ENCODE measurements around the gene ARPC1A.

The ARPC1A gene

GRCh38 chr7:99390941-99391602, 65.4 kb downstream of the ARPC1A start:
- DNase-seq (ENCODE audit: low spot score) = no peak

DNA sequence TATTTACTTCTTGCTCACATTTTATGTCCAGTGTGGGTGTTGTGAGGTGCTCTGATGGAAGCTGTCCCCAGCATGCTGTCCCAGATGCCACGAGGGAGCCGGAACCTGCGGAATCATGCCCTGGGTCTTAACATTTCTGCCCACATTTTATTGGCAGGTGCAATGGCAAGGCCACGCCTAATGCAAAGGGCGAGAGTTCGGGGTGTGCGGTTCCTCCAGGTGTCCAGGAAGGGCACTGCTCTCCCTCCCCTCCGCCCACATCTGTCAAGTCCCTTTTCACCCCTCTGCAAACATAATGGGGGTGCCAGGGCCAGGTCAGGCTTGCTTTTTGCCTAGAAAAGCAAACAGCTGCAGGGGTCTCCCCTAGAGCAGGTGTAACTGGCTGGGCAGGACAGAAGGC, 66.3 kb downstream of the ARPC1A start:
- no peak for DNase-seq (ENCODE audit: low spot score)

- peak; percentile 48 for DNase-seq (ENCODE audit: low spot score)
Observed at GRCh38 chr7:99392659-99393354, 67.1 kb downstream of the ARPC1A start.

GRCh38 chr7:99393355-99394187, 67.9 kb downstream of the ARPC1A start:
- DNase-seq (ENCODE audit: low spot score) = no peak

DNA sequence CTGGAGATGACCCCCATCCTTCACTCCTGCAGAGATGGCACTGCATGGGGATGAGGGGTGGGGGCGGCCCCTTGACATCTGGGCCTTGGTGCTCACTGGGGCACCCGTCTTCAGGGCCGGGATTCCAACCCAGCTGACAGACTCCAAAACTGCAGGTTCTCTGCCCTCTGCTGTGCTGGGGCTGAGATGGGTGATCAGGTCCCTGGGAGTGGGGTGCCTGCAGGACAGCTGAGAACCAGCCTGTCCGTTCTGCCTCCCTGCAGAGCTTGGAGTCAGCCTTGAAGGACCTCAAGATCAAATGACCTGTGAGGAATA, 68.4 kb downstream of the ARPC1A start:
- no peak for DNase-seq (ENCODE audit: low spot score)

- DNase-seq (ENCODE audit: low spot score) = no peak
Observed at GRCh38 chr7:99395616-99396327, 70.1 kb downstream of the ARPC1A start.

DNA sequence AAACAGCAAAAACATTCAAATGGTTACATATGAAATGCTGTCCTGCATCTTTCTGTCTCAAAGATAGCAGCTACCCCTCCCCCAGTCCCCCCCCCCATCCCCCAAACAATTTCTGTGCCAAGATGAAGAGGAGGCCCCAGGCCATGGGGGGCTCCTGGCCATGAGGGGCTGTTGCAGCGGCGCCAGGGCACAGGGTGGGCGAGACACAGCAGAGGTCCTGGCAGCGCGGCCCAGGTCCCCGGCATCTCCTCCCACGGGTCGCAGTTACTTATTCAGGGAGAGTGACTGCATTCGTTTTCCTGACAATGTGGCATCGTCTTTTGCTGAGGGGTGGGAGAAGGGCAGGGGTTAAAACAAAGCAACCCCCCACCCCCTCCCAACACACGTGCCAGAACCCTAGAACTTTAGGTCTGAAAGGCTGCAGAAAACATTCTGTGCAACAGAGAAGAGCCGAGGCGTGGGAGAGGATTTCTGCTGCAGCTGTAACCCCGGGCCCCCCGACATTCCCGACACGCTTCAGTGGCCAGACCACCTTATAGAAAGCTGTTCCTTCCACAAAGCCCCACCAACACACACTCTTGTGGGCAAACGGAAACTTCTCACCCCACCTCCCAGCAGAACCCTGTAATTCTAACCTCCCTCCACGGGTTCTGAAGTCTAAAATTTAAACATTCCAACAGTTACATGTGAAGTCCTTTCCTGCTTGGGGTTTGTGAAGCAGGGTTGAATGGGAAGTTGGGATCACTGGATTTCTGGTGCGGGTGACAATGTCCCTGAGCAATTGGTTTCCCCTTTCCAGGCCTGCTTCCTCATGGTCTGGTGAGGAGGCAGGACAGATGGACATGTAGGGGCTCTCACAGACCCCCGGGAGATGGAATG, 71.0 kb downstream of the ARPC1A start:
- DNase-seq (ENCODE audit: low spot score) = no peak

GRCh38 chr7:99397297-99397983, 71.7 kb downstream of the ARPC1A start:
- no peak for DNase-seq (ENCODE audit: low spot score)

DNA sequence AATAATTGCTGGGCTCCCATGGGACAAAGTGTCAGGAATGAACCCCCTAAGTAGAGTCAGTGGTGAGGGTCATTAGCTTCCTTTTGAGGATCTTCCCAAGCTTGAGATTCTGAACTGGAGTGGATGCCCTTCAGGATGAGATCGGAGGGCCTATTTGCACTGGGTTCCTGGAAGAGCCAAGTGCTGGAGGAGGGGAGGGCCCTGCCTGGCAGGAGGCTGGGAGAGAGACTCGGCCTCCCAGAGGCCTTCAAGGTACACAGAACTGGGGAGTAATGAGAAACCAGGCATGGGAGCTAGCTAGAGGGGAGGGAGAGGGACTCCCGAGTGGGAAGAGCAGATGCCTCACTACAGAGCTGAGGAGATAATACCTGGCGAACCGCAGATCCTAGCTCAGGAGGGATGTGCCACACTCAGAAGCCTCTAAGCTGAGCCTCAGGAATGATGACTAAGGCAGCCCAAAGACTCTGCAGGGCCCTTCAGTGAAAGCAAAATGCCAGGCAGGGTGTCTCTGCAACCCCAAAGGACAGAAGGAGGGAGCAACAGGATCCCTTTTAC, 73.3 kb downstream of the ARPC1A start:
- DNase-seq (ENCODE audit: low spot score) = no peak

- DNase-seq (ENCODE audit: low spot score) = no peak
Observed at GRCh38 chr7:99399597-99399996, 73.9 kb downstream of the ARPC1A start.

DNA sequence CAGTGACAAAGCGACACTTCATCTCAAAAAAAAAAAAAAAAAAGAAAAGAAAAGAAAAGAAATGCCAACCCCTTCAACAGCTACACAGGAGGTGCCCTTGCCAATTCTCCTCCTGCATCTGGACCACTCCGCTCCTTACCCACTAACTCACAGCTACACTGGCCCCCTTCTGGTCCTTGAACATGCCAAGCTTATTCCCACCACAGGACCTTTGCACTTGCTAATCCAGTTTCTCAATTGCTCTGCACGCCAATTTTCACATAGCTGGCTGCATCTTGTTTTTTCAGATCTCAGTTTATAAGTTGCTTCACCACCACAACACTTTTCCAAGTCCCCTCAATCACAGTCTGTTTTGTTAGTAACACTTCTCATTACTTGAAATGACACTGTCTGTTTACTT, 77.2 kb downstream of the ARPC1A start:
- DNase-seq (ENCODE audit: low spot score) = no peak

DNA sequence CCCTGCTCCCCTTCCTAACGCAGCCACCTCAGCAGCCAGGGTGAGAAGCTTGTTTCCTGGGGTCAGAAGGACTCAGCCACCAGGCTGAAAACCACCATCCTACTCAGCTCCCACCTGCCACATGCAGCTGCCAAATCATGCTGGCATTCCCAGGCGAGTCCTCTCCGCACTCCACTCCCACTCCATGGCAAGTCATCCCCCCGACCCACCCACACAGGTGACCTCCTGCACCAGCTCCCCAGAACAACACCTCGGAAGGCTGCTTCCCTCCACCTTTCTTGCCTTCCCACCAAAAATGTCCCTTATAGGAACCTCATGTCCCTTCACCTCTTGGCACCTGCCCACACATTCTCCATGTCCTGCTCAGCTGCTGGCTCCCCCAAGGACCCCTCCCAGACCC, 78.1 kb downstream of the ARPC1A start:
- no peak for DNase-seq (ENCODE audit: low spot score)

DNA sequence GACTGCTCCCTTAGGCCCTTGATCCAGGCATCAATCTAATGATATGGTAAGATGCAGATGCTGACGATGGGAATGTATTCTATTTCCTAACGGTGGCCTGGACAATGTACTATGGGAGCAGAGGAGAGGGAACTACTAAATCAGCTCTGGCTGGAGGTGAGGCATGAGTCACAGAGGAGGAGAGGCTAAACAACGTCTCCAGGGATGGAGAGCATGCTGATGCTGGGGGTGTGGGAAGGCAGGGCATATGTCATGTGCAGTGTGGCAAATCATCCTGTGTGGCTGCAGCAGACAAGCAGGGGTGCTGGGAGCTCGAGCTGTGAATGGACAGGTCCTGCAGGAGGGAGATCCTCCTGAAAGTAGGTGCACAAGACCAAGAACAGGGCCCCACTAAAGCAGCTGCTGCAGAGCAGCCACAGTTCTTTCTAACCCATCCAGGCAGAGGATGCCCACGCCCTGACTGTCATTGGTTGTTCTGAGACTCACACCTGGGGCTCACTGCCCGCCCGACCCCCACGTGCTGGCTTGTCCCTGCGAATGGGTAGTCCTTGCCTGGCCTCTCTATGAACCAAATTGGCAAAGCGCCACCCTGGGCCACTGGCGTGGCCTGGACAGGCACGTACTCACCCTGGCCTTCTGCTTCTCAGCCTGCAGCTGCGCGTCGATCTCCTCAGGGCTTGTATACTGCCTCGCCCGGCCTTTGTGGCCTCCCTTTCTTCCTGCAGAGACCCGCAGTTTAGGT, 78.7 kb downstream of the ARPC1A start:
- peak; percentile 43 for DNase-seq (ENCODE audit: low spot score)

DNA sequence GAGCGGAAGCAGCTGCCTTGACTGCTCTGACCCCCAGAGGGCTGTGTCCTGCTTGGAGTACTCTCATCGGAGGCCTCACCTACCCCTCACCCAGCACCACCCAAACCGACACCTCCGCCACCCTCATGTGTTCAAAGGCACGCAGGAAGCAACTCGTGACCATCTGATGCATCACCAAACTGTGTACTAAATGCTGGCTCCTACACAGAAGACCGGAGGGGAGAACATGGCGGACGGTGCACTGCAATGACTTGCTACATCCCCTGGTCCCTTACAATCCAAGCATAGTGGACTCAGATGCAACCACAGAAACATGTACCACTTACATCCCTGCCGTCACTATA, 79.3 kb downstream of the ARPC1A start:
- no peak for DNase-seq (ENCODE audit: low spot score)

DNA sequence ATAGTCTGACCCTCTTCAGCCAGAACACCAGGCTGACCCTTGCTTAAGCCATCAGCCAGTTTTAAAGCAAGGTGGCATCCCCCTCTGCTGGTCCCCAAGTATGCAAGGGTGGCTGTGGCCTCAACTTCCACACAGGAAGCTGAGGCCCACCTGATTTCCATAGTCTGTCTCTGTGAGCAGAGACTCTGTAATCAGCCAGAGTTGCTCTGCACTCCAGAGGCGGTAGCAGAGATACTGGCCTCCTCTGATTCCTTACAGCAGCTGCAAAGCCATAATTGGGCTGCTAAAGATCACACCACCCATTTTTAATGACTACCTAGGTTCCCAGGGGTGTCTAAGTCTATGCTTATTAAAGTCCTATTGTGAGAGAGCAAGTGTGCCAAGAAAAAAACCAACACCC, 80.9 kb downstream of the ARPC1A start:
- no peak for DNase-seq (ENCODE audit: low spot score)

GRCh38 chr7:99407872-99408378, 82.2 kb downstream of the ARPC1A start:
- DNase-seq (ENCODE audit: low spot score) = peak; percentile 92

DNA sequence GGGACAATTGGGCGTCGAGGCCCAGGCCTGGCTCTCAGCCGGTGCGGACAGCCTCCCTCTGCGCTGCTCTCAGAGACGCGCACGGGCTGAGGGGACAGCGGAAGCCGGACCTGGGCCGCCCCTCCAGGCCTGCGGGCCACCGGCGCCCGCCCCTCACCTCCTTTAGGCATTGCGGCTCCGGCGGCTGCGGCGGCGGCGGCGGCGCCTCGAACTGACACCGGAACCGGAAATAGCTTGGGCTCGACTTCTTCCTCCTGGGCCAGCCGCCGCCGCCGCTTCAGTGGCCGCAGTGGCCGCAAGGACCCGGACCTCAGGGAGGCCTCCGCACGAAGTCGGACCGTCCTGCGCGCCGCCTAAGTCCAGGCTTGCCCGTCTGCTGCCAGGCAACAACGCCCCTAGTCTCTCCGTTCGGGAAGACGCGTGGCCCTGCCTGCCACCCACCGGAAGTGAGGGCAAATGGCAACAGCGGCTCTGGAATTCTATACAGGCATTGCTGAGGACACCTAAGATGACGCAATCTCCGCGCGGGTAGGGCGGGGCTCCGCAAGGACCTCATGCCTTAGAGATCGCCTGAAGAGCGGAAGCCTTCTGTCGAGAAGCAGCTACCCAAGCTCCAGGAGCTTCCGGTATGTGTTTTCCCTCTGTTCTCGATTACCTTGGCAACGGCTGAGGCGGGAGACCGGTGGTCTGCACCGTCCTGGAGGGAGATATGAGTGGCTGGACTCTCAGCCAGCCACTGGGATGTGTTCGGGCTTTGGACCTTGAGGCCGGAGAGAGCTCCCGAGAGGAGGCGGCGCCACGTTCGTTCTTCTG, 82.9 kb downstream of the ARPC1A start, which contains the start of the genes BUD31 and PDAP1:
BUD31 (plus strand) TSS at position 591 of the 813 bp plus-strand sequence. CDS start 2,124 bp downstream, outside the sequence.
PDAP1 (minus strand) TSS at position 219 of the 813 bp plus-strand sequence; CDS start at position 170, 49 bp downstream.
- peak; percentile 96 for DNase-seq (ENCODE audit: low spot score)

- DNase-seq (ENCODE audit: low spot score) = no peak
Observed at GRCh38 chr7:99409192-99409572, 83.5 kb downstream of the ARPC1A start.

GRCh38 chr7:99409806-99410205, 84.1 kb downstream of the ARPC1A start:
- DNase-seq (ENCODE audit: low spot score) = no peak

Measured in AG20443 (cell line).